Measurements from ENCODE around the gene ZBTB43. TPM values are rescaled to one million over a fixed set of nuclear protein-coding genes. Genes with fewer than 3 reads are reported as not detected.
A peak's percentile ranks its signal among the peaks of the same experiment; 100 is the strongest.

Gene ZBTB43
- total RNA-seq, 1 donor from 2014 or later, result 36.6 TPM

DNA sequence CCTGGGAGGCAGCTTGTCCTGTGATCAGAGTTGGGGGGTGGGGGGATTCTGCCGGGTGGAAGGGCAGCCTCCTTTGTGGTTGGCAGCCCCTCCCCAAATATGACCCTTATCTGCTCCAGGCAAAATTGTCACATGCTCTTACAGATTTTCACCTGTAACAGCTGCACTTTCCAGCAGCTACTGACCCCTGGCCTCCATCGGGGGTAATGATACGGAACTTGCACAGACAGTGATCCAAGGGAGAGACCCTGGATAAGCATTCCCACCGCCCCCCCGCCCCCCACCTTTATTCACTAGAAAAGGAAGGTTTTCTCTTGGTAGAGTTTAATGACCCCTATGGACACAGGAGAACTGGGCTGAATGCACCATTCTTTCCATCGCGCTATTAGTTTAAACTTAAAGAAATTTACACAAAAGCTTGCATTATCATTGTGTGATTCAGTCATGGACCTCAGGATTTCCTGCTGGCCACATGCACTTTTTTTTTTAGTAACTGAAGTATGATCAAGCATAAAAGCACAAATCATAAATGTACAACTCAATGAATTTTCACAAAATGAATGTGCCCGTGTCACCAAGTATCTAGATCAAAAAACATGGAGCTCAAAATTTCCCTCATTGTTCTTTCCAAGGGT is 44.9 kb downstream of the ZBTB43 start:
- DNase-seq (no peak), ATAC-seq (no peak)
- intact Hi-C loops (cut with micrococcal nuclease), result no loop called here

DNA sequence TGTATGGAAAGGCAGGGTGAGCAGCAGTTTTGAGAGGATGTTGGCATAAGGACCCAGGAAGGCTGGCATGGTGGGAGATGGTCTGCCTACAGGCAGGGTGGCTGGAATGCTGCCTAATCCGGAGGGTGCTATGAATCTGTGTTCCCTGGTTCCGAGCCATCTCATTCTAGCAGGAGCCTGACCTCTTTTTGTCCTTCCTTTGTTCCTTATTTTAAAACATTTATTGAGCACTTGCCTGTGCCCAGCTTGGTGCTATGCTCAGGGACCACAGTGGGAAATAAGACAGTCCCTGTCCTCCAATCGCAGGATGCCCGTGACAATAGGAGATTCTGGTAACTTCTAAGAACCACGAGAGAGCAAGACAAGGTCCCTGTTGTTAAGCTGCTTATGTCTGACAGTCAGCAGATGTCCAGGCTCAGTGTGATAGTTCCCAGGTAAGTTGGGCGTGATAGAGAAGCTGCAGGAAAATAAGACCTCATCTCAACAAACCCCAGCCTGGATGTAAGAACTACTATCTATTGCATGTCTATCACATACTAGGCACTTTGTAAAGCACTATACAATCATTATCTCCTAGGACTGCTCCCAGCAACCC is 46.5 kb downstream of the ZBTB43 start:
- DNase-seq (no peak), ATAC-seq (no peak)
- intact Hi-C loops (cut with micrococcal nuclease), result no loop called here

DNA sequence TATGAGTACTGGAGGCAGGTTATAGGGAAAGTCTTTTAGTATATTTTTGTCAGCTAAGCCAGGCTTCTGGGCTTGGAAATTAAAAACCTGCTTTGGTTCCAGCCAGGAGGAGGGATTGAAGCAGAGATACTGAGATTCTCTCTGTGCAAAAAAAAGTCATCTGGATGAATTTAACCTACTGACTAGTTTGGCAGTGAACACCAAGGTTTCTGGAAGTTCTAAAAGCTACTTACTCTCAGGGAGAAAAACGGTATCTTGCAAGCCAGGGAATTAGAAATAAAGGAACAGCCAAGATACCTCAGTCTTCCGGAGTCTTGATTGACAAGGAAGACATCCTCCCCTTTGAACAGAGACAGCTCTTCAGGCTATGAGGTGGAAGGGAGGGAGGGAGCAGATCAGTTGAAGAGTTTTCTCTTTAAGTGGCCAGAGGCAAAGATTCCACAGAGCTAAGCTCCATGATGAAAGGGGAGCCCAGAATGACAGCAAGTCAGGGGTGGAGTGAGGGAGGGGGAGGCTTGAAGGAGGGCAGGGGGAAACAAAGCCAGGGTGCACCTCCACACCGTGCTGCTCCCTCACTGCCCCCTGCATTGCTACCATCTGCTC is 47.3 kb downstream of the ZBTB43 start:
- ATAC-seq, result no peak

DNA sequence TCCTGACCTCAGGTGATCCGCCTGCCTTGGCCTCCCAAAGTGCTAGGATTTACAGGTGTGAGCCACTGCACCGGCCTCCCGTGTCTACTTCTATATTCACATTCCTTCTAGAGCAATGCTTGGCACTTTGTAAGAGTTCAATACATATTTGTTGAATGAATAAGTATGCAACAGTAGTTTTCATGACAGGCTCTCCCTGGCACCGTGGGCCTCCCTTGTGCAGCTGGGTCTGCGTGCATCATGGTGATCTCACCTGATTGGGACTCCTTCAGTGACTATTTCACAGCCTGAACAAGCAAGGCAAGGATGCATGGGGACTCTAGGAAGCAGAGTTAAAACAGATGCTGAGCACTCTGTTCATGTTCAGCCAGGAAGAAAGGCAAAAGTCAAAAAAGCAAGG is 48.8 kb downstream of the ZBTB43 start:
- ATAC-seq, result no peak
- intact Hi-C loops (cut with micrococcal nuclease), result no loop called here
- no peak for DNase-seq

More for the DNA sequence above, 47.3 kb downstream of the ZBTB43 start:
- intact Hi-C loops (cut with micrococcal nuclease), result no loop called here
- no peak for DNase-seq

DNA sequence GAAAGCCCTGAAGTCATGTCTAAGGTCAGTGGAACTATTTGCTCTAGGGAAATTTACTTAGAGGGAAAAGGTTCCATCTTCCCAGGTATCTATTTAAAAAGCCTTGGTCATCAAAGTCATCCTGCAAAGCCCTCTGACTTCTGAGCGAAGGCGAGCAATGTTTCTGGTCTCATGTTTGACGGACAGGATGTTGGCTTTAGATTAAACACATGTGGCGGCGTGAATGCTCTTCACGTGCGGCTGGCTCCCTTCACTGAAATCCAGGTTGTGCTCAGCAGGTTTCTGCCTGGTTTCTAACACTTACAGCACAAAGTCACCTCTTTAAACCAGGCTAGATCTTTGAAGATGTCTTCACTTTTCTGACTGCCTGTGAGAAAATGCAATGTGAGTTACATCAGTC is 49.9 kb downstream of the ZBTB43 start:
- intact Hi-C loops (cut with micrococcal nuclease), result no loop called here
- DNase-seq (no peak), ATAC-seq (no peak)

DNA sequence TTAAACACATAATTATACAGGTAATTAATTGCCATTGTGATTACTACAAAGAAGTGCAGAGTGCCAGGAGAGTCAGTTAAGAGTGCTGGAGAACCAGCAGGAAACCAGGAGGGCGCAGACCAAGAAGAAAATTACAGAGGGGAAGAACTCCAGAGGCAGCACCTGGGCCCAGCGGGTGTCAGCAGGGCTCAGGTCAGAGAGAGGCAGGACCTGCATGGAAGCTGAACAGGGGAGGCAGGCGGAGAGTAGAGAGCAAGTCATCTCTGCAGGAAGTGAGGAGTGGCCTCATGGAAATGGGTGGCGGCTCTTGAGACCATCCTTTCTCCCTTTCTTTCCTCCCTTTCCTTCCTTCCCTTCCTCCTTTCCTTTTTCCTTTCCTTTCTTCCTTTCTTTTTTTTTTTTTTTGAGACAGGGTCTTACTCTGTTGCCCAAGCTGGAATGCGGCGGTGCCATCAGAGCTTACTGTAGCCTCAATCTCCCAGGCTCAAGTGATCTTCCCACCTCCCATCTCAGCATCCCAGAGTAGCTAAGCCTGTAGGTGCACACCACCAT is 51.6 kb downstream of the ZBTB43 start:
- no peak for DNase-seq
- ATAC-seq, result no peak
- intact Hi-C loops (cut with micrococcal nuclease), result no loop called here

DNA sequence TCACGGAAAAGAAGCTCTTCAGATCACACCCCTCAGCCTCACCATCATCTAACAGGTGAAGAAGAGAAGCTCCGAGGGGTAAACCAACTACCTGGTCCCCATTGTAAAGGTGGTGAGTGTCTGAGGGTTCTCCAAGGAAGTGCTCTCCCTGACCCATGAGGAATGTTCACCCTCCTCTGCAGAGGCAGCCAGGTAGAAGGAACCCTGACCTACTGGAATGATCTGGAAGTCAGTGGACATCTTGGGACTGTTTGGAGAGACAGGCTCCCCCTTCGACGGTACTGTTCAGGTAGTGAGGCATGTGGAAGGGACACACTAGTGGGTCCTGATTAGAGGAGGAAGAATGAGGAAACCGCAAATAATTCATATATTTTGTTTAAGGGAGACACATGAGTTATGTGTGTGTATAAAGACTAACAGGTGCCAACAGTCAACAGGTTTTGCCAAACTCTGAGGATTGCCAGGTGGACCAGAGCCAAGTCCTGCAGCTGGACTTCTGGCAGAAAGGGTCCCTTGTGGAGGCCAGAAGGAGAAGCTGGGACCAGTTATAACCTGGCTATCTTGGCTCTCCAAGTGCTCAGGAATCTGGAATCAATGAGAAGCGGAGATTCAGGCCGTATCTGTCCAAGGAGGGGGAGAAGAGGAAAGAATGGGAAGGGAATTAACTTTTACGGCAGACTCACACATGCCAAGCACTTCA is 52.6 kb downstream of the ZBTB43 start:
- ATAC-seq (no peak), DNase-seq (no peak)
- intact Hi-C loops (cut with micrococcal nuclease), result no loop called here

DNA sequence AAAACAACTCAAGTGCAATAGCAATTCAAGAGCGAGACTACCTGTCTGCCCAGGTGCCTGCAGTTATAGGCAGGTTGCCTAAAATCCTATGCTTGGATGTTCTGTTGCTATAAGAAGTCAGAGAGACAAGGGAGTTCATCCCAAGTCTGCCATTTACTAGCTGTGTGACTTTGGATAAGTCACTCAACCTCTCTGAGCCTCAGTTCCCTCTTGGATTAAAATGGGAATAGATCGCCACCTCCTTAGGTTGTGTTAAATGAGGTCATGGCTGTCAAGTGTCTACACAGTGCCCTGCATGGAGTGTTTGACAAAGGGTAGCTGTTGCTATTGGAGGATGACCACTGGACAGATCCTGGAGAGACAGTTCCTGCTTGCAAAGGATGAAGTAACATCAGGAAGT is 54.3 kb downstream of the ZBTB43 start:
- no peak for DNase-seq
- intact Hi-C loops (cut with micrococcal nuclease), result no loop called here
- ATAC-seq, result no peak

DNA sequence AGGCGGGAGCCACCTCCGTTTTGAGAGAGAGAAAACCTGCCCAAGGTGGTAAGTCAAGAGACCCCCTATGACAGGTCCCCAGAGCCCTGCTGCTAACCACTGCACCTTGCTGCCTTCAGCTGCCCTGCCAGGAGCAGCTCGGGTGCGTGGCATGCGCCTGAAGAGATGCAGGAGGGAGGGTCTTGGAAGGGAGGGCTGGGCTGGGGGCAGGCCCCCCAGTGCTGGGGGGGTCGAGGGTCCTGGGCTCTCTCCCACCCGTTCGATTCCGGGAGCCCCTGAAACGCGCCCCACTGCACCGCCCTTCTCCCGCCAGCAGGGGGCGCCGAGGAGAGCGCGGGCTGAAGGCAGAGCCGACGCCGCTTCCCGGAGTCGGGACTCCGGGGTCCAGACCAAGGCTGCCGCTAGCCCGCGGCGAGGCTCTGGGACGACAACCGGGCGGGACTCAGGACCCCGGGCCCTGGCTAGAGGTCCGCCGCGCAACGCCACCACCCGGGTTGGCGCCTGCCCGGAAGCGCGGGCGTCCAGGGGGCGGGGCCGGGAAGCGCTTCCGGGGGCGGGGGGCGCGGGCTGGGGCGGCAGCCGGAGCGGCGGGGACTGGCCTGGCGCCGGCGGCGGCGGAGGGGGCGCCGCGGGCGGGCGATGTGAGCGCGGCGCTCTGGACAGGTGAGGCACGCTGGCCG is 55.4 kb downstream of the ZBTB43 start, which contains the start of gene ZBTB34:
Gene ZBTB34, plus strand, starts transcription at position 563 of the 680 bp plus-strand sequence. CDS start 18,761 bp downstream, outside the sequence.
- DNase-seq, result peak; percentile 80
- intact Hi-C loops (cut with micrococcal nuclease), result no loop called here
- ATAC-seq, result peak; percentile 84

DNA sequence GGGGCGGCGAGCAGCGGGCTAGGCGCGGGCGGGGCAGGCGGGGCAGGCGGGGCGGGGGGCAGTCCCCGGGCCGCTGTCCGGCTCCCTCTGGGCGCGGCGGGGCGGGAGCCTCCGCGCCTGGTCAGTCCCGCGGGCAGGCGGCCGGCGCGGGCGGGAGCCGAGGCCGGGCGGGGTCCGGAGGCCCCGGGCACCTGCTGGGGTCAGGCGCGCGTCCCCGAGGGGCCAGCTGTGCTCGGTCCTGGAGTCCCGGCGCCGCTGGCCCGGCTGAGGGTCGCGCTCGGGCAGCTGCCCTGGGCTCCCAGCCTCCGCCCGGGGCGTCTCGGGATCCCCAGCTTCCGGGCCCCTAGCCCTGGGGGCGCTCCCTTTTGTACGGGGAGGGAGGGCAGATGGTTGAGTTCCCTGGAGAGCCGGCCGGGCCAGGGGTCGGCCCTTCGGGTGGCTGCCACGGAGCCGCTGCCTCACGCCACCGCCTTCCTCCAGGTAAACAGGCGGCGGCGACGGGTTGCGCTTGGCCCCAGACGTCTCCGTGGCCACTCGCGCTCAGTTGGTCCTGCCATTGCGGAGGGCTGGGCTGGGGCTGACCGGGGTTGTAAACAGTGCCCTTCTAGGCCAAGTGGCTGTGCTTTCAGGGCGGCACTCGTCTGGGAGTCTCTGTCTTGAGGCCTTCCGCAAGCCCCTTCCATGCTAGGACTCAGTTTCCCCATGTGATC is 56.1 kb downstream of the ZBTB43 start:
- intact Hi-C loops (cut with micrococcal nuclease), result no loop called here
- DNase-seq (peak; percentile 49), ATAC-seq (peak; percentile 51)

DNA sequence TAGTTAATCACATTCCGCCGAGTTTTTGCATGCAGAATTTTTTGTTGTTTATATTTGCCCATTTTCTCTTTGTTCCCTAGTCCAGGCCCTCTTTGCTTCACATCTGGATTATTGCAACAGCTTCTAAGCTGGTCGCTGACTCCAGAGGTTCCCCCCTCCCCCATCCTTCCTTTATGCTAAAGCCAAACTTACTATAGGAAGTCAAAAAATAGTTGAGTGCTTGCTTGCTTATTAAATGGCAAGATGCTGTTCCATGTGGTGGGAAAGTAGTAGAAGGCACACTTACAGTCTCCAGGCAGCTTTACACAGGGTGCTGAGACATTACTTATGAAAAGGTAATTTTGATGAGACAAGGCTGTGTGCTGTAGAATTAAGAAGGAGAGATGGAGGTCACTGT is 56.9 kb downstream of the ZBTB43 start:
- DNase-seq (no peak), ATAC-seq (no peak)
- intact Hi-C loops (cut with micrococcal nuclease), result no loop called here

DNA sequence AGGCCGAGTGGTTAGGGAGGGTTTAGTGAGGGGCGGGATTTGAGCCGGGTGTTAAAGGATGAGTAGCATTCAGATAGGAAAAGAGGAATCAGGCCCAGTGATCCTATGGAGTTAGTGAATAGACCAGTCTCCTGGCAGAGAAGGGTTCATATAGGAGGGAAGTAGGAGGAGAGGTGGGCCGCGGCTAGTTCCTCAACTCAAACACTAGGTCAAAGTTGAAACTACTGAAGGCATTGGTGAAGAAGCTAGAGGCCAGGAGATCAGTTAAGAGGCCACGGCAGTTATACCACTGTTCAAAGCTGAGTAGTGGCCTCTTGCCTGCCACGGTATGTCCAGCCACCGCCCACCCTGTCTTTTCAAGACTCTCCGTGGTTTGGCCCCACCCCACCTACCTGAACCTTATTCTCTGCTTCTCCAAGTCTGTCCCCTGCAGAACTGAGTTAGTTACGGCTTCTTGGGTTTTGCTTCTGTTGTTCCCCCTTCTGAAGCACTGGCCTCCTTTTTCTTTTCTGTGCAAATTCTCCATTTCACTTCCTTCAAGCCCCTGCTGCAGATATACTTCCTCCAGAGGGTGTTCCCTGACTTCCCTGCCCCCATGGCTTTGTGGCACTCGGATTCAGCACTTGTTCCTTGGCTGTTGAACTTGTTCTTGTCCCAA is 57.4 kb downstream of the ZBTB43 start:
- DNase-seq (no peak), ATAC-seq (peak; percentile 28)
- intact Hi-C loops (cut with micrococcal nuclease), result no loop called here

DNA sequence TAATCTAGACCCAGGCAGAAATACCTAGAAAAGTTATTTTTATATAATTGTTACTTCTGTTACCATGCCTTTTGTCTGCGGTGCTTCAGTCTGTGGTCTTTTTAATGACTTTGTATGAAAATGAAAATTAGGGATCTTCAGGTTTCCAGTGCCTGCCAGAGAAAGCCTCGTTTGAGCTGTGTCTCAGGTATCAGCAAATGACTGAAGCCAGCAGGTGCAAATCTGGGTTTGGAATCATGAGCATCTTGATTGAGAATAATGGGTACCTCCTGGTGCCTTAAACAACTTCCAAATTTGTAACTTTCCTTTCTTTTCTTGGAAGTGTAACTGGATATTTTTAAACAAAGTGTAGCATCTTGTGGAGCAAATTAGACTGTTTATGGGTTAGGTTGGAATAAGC is 59.9 kb downstream of the ZBTB43 start:
- ATAC-seq, result no peak
- intact Hi-C loops (cut with micrococcal nuclease), result no loop called here
- DNase-seq, result no peak

DNA sequence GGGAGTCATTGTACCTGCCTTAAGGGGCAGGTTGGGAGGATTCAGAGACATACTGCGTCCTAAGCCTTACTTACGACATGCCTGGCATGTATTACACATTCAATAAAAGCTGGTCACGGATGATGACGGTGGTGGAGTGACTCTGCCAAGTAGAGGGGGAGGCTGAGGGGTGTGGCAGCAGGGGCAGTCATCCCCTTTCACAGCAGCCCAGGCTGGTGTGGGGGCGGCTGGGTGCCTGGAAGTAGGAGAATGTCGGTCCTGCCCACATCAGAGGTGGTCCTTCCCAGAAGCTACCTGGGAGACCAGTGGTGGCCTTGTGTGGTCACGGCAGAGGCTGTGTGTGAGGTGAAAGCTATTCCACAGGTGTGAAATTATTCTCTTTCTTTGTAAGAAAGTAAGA is 64.5 kb downstream of the ZBTB43 start:
- intact Hi-C loops (cut with micrococcal nuclease), result no loop called here
- DNase-seq (no peak), ATAC-seq (no peak)

DNA sequence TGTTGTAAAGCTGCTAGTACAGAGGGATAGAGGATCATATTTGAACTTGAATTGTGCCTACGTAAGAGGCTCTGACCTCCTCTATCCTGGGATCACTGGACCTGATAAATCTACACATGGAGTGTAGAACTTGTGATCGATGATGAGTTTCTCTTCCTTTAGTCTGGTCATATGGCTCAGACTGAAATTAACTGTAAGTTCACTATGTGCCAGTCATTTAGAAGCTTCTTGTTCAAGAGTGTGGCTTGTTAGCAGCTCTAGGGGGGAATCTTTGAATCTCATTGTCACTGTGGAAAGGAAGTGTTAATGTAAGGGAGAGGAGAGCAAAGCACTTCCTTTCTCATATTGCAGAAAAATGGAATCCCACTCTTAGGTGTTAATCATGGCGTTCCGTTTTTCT is 67.7 kb downstream of the ZBTB43 start:
- intact Hi-C loops (cut with micrococcal nuclease), result no loop called here
- DNase-seq (no peak), ATAC-seq (no peak)

DNA sequence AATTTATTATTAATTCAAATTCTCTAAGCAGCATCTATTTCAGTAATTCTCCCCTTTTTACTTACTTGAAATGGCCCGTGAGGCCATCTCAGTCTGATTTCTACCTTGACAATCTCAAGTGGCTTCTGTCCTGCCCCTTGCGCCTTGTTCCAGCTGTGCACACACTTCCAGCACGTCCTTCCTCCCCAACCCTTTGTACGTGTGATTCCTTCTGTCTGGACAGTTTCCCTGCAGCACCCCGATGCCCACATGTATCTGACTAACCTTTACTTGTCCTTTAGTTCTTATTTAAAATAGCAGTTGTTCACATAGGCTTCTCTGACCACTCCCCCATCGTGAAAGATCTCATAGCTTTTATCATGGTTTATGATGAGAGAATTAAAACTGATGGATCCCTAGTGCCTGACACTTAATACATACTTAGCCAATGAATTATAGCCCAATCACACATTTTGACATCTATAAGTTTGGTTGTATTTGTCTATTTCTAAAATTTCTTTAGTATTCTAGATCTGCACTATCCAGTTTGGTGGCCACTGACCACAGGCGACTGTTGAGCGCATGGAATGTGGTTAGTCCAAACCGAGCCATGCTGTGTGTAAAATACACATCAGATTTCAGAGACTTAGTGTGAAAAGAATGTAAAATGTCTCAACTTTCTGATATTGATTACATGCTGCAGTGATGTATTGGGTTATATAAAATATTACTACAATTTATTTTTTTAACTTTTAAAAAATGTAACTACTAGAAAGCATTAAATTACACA is 69.9 kb downstream of the ZBTB43 start:
- DNase-seq, result no peak
- intact Hi-C loops (cut with micrococcal nuclease), result no loop called here
- peak; percentile 26 for ATAC-seq

DNA sequence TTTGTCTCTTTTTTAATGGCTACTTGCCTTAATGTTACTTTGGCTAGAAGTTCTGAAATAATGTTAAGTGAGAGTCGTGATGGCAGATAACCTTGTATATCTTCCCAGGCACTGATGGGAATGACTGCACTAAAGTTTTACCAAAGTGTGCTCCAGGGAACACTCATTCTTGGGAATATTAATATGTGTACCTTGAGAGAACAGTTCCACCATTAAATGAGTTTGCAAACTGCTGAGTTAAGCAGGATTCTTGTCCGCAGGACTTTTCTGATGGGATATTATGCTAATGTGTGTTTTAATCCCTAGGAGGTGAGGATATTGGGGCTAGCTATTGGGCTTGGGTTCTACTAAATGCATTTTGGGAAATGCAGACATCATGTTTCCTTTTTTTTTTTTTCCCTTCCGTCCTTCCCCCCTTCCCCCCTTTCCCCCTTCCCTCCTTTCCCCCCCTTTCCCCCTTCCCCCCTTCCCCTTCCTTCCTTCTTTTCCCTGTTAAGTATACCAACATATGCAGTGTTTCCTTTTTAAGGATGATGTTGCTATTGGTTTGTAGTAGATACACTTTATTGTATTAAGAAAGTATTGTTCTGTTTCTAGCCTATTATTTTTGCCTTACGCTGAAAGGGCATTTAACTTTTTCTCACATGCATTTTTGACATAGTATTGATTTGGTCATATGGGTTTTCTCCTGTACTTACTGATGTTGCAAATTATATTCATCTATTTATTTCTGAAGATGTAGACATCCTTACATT is 71.1 kb downstream of the ZBTB43 start:
- DNase-seq (no peak), ATAC-seq (no peak)
- intact Hi-C loops (cut with micrococcal nuclease), result no loop called here

Measured in left ventricle myocardium superior (tissue), 1 donor.